ENCODE results near the gene COL21A1.

DNA sequence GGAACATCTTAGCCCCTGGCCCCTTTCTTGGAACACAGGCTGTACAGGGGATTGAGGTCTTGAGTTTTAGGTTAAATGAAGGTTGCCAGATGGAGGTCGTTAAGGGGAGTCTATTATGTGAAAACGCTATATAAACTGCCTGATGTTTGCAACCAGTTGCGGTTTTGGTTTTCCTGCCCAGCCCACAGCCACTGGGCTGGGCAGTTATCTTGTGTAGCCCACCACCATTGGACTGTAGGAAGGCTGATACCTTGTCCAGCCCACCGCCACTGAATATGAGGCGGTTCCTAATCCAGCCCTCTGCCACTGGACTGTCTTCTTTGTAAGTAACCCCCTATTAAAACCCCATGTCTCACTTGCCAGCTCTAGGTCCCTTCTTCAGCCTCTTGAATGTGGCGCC lies 42.3 kb upstream of the COL21A1 start:
- TF ChIP-seq, protein P1, sequence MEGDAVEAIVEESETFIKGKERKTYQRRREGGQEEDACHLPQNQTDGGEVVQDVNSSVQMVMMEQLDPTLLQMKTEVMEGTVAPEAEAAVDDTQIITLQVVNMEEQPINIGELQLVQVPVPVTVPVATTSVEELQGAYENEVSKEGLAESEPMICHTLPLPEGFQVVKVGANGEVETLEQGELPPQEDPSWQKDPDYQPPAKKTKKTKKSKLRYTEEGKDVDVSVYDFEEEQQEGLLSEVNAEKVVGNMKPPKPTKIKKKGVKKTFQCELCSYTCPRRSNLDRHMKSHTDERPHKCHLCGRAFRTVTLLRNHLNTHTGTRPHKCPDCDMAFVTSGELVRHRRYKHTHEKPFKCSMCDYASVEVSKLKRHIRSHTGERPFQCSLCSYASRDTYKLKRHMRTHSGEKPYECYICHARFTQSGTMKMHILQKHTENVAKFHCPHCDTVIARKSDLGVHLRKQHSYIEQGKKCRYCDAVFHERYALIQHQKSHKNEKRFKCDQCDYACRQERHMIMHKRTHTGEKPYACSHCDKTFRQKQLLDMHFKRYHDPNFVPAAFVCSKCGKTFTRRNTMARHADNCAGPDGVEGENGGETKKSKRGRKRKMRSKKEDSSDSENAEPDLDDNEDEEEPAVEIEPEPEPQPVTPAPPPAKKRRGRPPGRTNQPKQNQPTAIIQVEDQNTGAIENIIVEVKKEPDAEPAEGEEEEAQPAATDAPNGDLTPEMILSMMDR (IDR thresholded peaks at IDR 0.05; ENCODE audit: insufficient read depth, low read depth, low read length): no peak
- no peak for TF ChIP-seq EZH2 (IDR thresholded peaks at IDR 0.05; ENCODE audit: insufficient read depth, low read length)
